BLaER1 (cell line): ENCODE results near the gene USHBP1.
A peak's percentile ranks its signal among the peaks of the same experiment; 100 is the strongest.

ENCODE experiments used
- H3K27ac ChIP-seq: shearing (Covaris generic); formaldehyde crosslinking; 2 replicates; pipeline ENCODE4 v1.8.1; 2022
- H3K27me3 ChIP-seq: shearing (Covaris generic); formaldehyde crosslinking; 2 replicates; pipeline ENCODE4 v1.8.1; 2022
- H3K36me3 ChIP-seq: shearing (Covaris generic); formaldehyde crosslinking; 2 replicates; pipeline ENCODE4 v1.8.1; 2022
- H3K4me1 ChIP-seq: shearing (Covaris generic); formaldehyde crosslinking; 2 replicates; pipeline ENCODE4 v1.8.1; 2022
- H3K4me2 ChIP-seq: shearing (Covaris generic); formaldehyde crosslinking; 2 replicates; pipeline ENCODE4 v1.8.1; 2022
- H3K4me3 ChIP-seq: shearing (Covaris generic); formaldehyde crosslinking; 2 replicates; pipeline ENCODE4 v1.8.1; 2022
- H3K9ac ChIP-seq: shearing (Covaris generic); formaldehyde crosslinking; 2 replicates; pipeline ENCODE4 v1.8.1; 2022
- H3K9me3 ChIP-seq: shearing (Covaris generic); formaldehyde crosslinking; 2 replicates; pipeline ENCODE4 v1.8.1; 2022
- H4K20me1 ChIP-seq: shearing (Covaris generic); formaldehyde crosslinking; 2 replicates; pipeline ENCODE4 v1.8.1; 2022
- Cebpa-rat ChIP-seq: shearing (Covaris generic); IDR thresholded peaks from 2 replicates; pipeline ENCODE4 v1.8.1; 2022

USHBP1 gene, protein sequence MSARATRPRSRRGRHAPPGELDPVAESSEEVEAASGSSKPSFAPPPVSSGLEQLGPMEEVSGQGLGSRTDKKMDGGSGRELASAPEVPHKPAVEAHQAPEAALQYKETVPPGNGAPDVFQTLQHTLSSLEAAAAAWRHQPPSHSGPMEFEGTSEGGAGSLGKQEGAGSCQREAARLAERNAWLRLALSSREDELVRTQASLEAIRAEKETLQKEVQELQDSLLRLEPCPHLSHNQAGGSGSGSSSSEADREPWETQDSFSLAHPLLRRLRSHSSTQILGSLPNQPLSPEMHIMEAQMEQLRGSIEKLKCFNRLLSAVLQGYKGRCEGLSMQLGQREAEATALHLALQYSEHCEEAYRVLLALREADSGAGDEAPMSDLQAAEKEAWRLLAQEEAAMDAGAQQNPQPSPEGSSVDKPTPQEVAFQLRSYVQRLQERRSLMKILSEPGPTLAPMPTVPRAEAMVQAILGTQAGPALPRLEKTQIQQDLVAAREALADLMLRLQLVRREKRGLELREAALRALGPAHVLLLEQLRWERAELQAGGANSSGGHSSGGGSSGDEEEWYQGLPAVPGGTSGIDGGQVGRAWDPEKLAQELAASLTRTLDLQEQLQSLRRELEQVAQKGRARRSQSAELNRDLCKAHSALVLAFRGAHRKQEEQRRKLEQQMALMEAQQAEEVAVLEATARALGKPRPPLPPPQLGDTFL

DNA sequence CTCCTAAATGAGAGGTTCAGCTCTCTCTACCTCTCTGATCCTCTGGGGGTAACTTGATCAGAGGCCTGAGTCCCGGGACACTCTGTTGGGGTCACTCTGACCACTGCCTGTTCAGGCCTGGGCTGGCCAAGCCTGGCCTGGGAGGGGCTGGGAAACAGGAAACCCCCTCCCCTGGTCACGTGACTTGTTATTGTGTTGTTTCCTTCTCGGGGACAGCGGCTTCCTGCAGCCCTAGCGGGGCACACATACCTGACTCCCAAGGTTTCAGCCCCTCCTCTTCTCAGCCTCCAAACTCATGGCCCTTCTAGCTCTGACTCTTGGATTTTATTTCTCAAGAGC is at the start of gene USHBP1:
Gene USHBP1, minus strand, starts transcription at position 105 of the 339 bp plus-strand sequence. CDS start 446 bp downstream, outside the sequence.
- no peaks in the 10 kb centered on the region for H4K20me1 ChIP-seq
- no peaks in the 10 kb centered on the region for H3K9me3 ChIP-seq
- H3K27me3 ChIP-seq = no peaks in the 10 kb centered on the region
- peak within 1 kb of the TSS; percentile 40 for H3K4me2 ChIP-seq
- 0 out of 2 replicates have a peak within 1 kb of the TSS, but pooled peaks have one; percentile 20 for H3K27ac ChIP-seq
- H3K4me3 ChIP-seq = no peak within 1 kb of the TSS
- no peak within 1 kb of the TSS for H3K9ac ChIP-seq
- peaks cover 11% of the 10 kb centered on the region for H3K36me3 ChIP-seq
- H3K4me1 ChIP-seq = peaks cover 51% of the 10 kb centered on the region
- TF ChIP-seq Cebpa-rat = no peak

DNA sequence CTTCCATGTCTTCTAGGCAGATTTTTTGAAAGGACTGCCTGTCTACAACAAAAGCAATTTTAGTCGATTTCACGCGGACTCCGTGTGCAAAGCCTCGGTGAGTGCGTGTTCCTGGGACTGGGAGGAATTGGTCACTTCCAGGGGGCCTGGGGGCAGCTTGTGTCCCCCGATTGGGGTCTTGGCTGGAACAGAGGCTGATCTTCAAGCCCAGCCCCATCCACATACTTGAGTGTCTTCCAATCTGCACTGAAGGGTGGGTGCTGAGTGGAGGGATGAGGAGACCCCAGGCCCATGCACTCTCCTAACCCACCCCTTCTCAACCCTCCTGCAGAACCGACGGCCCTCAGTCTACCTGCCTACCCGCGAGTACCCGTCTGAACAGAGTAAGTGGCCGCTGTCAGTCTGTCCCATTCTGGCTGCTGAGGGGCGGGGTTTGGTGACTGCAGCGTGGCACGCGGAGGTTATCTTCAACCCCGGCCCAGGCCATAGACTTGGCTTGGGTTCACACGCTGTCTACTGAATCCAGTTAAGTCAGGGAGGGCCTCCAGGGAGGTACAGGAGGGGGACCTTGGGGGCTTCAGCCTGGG is 49.6 kb upstream of the USHBP1 start:
- peaks cover 33% of the 10 kb centered on the region for H3K4me1 ChIP-seq
- H3K4me2 ChIP-seq = no peak overlapping the region
- H4K20me1 ChIP-seq = peaks cover 63% of the 10 kb centered on the region
- peaks cover 78% of the 10 kb centered on the region for H3K36me3 ChIP-seq
- H3K27ac ChIP-seq = no peak overlapping the region
- TF ChIP-seq Cebpa-rat = no peak
- H3K9me3 ChIP-seq = no peaks in the 10 kb centered on the region
- no peaks in the 10 kb centered on the region for H3K27me3 ChIP-seq
- no peak overlapping the region for H3K4me3 ChIP-seq
- no peak overlapping the region for H3K9ac ChIP-seq

DNA sequence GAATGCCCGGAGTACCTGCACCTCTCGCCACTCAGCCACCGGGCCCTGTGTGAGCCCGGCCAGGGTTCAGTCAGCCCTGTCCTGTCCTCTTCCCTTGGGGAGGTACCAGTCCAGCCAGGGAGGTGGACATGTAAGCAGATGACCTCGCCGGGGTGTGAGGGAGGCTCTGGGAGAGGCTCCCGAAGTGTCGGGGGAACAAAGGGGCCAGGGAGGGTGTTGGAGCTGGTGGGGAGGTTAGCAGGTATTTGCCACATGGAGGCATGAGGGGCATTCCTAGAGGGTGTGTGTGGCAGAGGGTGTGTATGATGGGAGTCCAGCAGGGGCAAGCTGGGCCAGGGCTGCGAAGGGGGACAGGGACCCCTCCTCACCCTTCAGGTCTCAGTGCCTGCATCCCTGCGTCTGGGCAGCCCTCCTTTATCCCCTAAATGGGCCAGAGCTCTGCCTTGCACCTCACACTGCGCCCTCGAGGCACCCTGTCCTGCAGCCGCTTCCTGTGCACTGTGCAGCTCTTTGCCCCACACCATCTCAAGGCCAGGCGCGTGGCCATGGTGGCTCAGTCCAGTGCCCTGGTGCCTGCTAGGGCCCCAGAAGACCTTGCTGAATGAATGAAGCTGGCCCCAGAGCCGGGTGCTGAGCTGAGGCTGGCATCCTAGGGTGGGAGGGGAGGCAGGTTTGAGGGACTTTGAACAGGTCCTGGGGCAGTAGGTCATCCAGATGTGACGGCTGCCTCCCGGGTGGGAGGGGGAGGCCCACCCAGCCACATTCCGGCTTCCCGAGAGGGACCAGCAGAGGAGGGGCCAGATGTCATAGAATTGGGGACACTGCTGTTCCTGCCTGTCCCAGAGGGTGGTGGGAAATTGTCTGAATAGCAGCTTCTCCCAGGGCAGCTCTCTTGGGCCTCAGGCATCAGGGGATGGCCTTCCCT is 47.9 kb upstream of the USHBP1 start:
- H4K20me1 ChIP-seq = peaks cover 59% of the 10 kb centered on the region
- H3K27ac ChIP-seq = no peak overlapping the region
- no peak overlapping the region for H3K4me3 ChIP-seq
- peaks cover 37% of the 10 kb centered on the region for H3K4me1 ChIP-seq
- no peak overlapping the region for H3K9ac ChIP-seq
- H3K4me2 ChIP-seq = no peak overlapping the region
- H3K27me3 ChIP-seq = no peaks in the 10 kb centered on the region
- TF ChIP-seq Cebpa-rat = no peak
- no peaks in the 10 kb centered on the region for H3K9me3 ChIP-seq
- H3K36me3 ChIP-seq = peaks cover 61% of the 10 kb centered on the region

DNA sequence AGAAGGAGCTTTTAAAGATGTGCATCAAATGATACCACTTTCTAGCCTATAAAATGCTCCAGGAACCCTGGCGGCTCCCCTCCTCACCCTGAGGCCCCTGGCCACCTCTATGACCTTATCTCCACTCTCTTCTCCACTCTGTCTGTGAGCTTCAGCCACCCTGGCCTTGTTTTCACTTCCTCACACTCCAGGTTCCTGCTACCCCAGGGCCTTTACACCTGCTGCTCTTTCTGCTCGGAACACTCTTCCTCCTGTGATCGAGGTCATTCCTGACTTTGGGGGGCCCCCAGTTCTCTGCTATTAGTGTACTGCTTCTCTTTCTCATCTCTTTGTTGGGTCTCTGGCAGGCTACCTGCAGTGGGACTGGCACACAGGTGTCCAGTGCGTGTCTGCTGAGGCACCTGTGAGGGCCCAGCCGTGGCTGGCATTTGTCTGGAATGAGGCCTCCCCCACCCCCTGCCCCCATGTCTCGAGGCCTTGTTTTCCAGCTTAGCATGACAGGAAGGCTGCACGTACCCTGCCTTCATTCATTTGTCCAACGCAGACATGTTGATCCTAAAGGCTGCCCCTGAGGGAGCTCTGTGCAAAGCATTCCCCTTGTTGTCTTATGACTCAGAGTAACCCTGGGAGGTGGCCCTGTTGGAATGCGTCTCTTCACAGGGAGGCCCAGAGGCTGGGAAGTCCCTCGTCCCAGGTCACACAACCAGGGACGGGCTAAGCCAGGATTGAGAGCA is 47.1 kb upstream of the USHBP1 start:
- peaks cover 59% of the 10 kb centered on the region for H4K20me1 ChIP-seq
- no peak for TF ChIP-seq Cebpa-rat
- no peak overlapping the region for H3K4me3 ChIP-seq
- no peak overlapping the region for H3K9ac ChIP-seq
- peaks cover 45% of the 10 kb centered on the region for H3K4me1 ChIP-seq
- peaks cover 53% of the 10 kb centered on the region for H3K36me3 ChIP-seq
- H3K27me3 ChIP-seq = no peaks in the 10 kb centered on the region
- H3K9me3 ChIP-seq = no peaks in the 10 kb centered on the region
- H3K4me2 ChIP-seq = no peak overlapping the region
- H3K27ac ChIP-seq = no peak overlapping the region

DNA sequence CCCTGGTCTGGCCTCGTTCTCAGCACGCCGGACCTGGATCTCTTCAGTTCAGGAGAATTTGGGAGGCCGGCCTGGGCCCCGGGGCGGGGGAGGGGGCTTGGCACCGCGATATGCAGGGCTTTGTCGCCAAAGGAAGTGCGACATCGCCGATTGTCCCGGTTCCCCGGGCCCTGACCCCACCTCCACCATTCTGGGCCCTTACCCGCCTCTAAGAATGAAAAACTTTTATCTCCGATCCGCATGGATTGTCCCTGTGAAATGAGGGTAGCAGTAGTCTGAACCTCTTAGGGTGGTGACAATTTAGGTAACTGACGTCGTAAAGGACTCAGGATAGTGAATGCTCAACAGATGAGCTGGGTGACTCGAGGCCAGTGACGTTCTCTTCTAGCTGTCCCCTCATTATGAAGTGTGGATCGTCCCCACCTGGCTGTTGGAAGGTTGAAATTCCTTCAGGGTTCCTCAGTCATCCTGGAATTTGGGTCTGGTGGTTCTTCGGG is 45.5 kb upstream of the USHBP1 start:
- Histone ChIP-seq H3K9me3 (no peaks in the 10 kb centered on the region), H3K4me3 (peak overlapping the region; percentile 92), H3K27me3 (no peaks in the 10 kb centered on the region), H4K20me1 (peaks cover 52% of the 10 kb centered on the region), H3K36me3 (peaks cover 40% of the 10 kb centered on the region), H3K4me2 (peak overlapping the region; percentile 96), H3K9ac (peak overlapping the region; percentile 89), H3K27ac (peak overlapping the region; percentile 87), H3K4me1 (peaks cover 50% of the 10 kb centered on the region)
- TF ChIP-seq Cebpa-rat = no peak

DNA sequence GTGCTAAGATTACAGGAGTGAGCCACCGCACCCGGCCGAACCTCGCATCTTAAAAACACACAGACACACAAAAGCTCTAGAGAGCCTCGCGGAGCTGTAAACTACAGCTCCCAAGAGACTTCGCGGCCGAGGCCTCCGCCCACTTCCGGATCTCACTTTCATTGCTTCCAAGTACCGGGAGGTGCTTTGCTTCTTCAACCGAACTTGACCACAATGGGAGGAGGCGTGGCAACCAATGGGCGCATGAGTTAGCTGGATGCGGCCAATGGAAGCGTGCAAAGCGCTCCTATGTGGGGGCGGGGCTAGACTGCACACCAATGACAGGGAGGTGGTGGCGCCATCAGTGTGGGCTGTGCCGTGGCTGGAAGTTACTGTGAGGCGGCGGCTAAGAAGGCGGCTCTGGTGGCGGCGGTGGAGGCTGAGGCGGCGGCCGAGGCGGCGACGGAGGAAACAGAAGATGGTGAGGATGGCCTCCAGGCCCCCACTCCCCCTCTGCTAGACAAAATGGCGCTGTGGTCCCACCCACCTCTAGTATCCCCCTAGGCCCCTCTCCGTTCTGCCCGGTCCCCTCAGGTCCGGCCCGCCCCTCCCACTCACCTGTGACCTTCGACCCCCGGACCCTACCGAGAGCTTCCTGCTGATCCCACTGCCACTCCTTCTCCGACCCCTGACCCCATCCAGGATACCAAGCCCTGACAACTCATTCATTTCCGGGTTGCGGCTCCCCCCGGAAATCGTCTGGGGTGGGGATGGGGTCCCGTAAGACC is 44.8 kb upstream of the USHBP1 start, which contains the start of gene DDA1:
Gene DDA1, plus strand, starts transcription at position 366 of the 767 bp plus-strand sequence. Its CDS starts 92 bp downstream, at position 458.
- peaks cover 56% of the 10 kb centered on the region for H3K4me1 ChIP-seq
- peak within 1 kb of the TSS; percentile 89 for H3K9ac ChIP-seq
- H3K36me3 ChIP-seq = peaks cover 35% of the 10 kb centered on the region
- H3K27ac ChIP-seq = peak within 1 kb of the TSS; percentile 87
- H3K9me3 ChIP-seq = no peaks in the 10 kb centered on the region
- H3K27me3 ChIP-seq = no peaks in the 10 kb centered on the region
- H3K4me3 ChIP-seq = peak within 1 kb of the TSS; percentile 92
- TF ChIP-seq Cebpa-rat = no peak
- peak within 1 kb of the TSS; percentile 96 for H3K4me2 ChIP-seq
- H4K20me1 ChIP-seq = peaks cover 50% of the 10 kb centered on the region

DNA sequence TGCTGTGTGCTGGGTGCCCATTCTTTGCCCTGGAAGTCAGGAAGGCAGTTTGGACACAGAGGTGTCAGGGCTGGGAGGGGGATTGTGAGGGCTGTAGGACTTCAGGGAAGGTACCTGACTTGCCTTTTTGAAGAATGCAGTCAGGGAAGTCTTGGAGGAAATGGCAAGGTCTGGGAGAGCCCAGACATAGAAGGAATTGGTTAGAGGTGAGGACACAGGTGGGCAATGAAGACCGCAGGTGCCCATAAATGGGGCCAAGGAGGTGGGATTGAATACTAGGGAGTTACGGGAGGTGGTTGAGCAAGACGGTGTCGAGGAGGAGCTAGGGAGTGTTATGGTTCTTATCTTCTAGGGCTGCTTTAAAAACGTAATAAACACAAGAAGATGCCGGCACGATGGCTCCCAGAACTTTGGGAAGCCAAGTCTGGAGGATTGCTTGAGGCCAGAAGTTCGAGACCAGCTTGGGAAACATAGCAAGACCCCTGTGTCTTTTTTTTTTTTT is 43.4 kb upstream of the USHBP1 start:
- no peak for TF ChIP-seq Cebpa-rat
- Histone ChIP-seq H3K4me2 (peak overlapping the region; percentile 96), H3K9me3 (no peaks in the 10 kb centered on the region), H3K9ac (no peak overlapping the region; the same call in 1 of the 2 replicates), H4K20me1 (peaks cover 35% of the 10 kb centered on the region), H3K4me1 (peaks cover 66% of the 10 kb centered on the region), H3K36me3 (peaks cover 20% of the 10 kb centered on the region), H3K27ac (no peak overlapping the region), H3K27me3 (no peaks in the 10 kb centered on the region), H3K4me3 (no peak overlapping the region)

DNA sequence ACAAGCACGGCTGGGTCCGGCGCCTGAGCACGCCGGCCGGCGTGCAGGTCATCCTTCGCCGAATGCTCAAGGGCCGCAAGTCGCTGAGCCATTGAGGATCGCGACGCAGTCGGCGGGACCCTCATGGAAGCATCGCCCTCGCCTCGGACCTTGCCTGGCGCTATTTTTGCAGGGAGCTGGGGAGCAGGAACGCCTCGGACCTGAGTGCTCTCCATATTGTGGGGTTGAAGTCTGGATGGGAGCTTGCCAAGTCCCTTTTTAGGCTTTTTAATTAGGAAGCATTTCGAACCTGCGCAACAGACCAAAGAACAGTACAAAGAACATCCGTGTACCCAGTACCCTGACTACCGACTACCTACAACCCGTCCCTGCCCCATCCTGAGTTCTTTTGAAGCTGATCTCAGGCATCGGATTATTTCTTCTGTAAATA is 41.8 kb upstream of the USHBP1 start:
- H3K27ac ChIP-seq = peak overlapping the region; percentile 93
- H3K4me1 ChIP-seq = peaks cover 75% of the 10 kb centered on the region
- no peaks in the 10 kb centered on the region for H3K9me3 ChIP-seq
- H3K36me3 ChIP-seq = peaks cover 12% of the 10 kb centered on the region
- no peak for TF ChIP-seq Cebpa-rat
- peaks cover 29% of the 10 kb centered on the region for H4K20me1 ChIP-seq
- peak overlapping the region; percentile 96 for H3K4me2 ChIP-seq
- H3K27me3 ChIP-seq = no peaks in the 10 kb centered on the region
- H3K4me3 ChIP-seq = peak overlapping the region; percentile 88
- peak overlapping the region; percentile 94 for H3K9ac ChIP-seq
